ENCODE data around the gene SERP1. TPM values are rescaled to one million over a fixed set of nuclear protein-coding genes. Genes with fewer than 3 reads are reported as not detected.

SERP1 gene
- total RNA-seq: 100 to 1,000 TPM; 137 to 273 (median 206) TPM

GRCh38 chr3:150546226-150547044 is at the start of gene SERP1, which contains the start of gene EIF2A:
TSS of gene SERP1 (minus strand) at chr3:150546496. CDS start at chr3:150546135, 361 bp downstream.
TSS of gene EIF2A (plus strand) at chr3:150546787. CDS start at chr3:150546803, 16 bp downstream.
- Histone ChIP-seq H3K27me3 (no peaks in the 10 kb centered on the region), H3K36me3 (peaks cover 0 to 38% (median 3%) of the 10 kb centered on the region in 3 donors), H3K4me3 (peak within 1 kb of the TSS; percentile 67 to 98 (median 86)), H3K4me1 (peaks cover 5 to 42% (median 25%) of the 10 kb centered on the region in 3 donors), H3K27ac (peak within 1 kb of the TSS; percentile 97 to 100 (median 100)), H3K9me3 (no peaks in the 10 kb centered on the region)
- WGBS, 2 donors: 0 to 1% methylated on average over 26 to 38 of the region's 86 CpGs
- TF ChIP-seq POLR2A (IDR thresholded peaks at IDR 0.05): peak; percentile 46 to 99 (median 94)
- TF ChIP-seq CTCF (IDR thresholded peaks at IDR 0.05): peak in 2 of 6 experiments; percentile 4 to 14
- peak; percentile 88 for DNase-seq
- intact Hi-C loops (cut with DNase I): loop anchor here (10.0 kb wide), 1 partner anchor 142 kb away; the partner anchor contains the start of gene TSC22D2

- WGBS, 2 donors: 77 to 88% methylated on average over 4 of the region's 4 CpGs
- intact Hi-C loops (cut with DNase I): no loop called here
Observed at GRCh38 chr3:150594150-150594549, 47.9 kb upstream of the SERP1 start.

GRCh38 chr3:150589759-150590158 is 43.5 kb upstream of the SERP1 start:
- no peaks in the 10 kb centered on the region for H3K27me3 ChIP-seq
- no peak overlapping the region for H3K27ac ChIP-seq
- H3K4me3 ChIP-seq: no peak overlapping the region
- no peak for DNase-seq
- 75 to 76% methylated on average over 5 to 6 of the region's 6 CpGs for WGBS, 2 donors
- H3K36me3 ChIP-seq: peaks cover 0 to 36% (median 10%) of the 10 kb centered on the region in 3 donors
- H3K9me3 ChIP-seq: no peaks in the 10 kb centered on the region
- intact Hi-C loops (cut with DNase I): no loop called here
- H3K4me1 ChIP-seq: no peaks in the 10 kb centered on the region
- TF ChIP-seq CTCF (IDR thresholded peaks at IDR 0.05) (no peak), POLR2A (IDR thresholded peaks at IDR 0.05) (no peak)

More at GRCh38 chr3:150594150-150594549, 47.9 kb upstream of the SERP1 start:
- H3K27ac ChIP-seq: no peak overlapping the region
- peaks cover 0 to under 1% (median 0%) of the 10 kb centered on the region in 3 donors for H3K4me1 ChIP-seq
- DNase-seq: no peak
- TF ChIP-seq POLR2A (IDR thresholded peaks at IDR 0.05) (no peak), CTCF (IDR thresholded peaks at IDR 0.05) (no peak)
- H3K36me3 ChIP-seq: no peaks in the 10 kb centered on the region
- no peaks in the 10 kb centered on the region for H3K27me3 ChIP-seq
- no peaks in the 10 kb centered on the region for H3K9me3 ChIP-seq
- H3K4me3 ChIP-seq: no peak overlapping the region

GRCh38 chr3:150588027-150588830 is 41.9 kb upstream of the SERP1 start:
- Histone ChIP-seq H3K4me3 (no peak overlapping the region), H3K27me3 (no peaks in the 10 kb centered on the region), H3K27ac (no peak overlapping the region), H3K36me3 (peaks cover 0 to 52% (median 12%) of the 10 kb centered on the region in 3 donors), H3K4me1 (no peaks in the 10 kb centered on the region), H3K9me3 (no peaks in the 10 kb centered on the region)
- no peak for DNase-seq
- TF ChIP-seq POLR2A (IDR thresholded peaks at IDR 0.05): no peak
- intact Hi-C loops (cut with DNase I): no loop called here
- 67 to 80% methylated on average over 9 of the region's 9 CpGs for WGBS, 2 donors

GRCh38 chr3:150583028-150583427 is 36.7 kb upstream of the SERP1 start:
- DNase-seq: no peak
- Histone ChIP-seq H3K36me3 (peaks cover 0 to 96% (median 24%) of the 10 kb centered on the region in 3 donors), H3K27ac (no peak overlapping the region), H3K27me3 (no peaks in the 10 kb centered on the region), H3K4me3 (no peak overlapping the region), H3K9me3 (no peaks in the 10 kb centered on the region), H3K4me1 (no peaks in the 10 kb centered on the region)
- 42% methylated on average over 1 of the region's 1 CpG for WGBS, 2 donors
- intact Hi-C loops (cut with DNase I): no loop called here
- TF ChIP-seq CTCF (IDR thresholded peaks at IDR 0.05) (no peak), POLR2A (IDR thresholded peaks at IDR 0.05) (no peak)
